GM10266 (cell line): ENCODE measurements around the gene CLPTM1L.

Experiments
- DNase-seq: peaks from one replicate; pipeline ENCODE4 v3.0.0; 2012; ENCODE audit errors: extremely low spot score
- CTCF ChIP-seq: IDR thresholded peaks from 2 replicates; pipeline ENCODE4 v1.5.1; 2012; ENCODE audit warnings: mild to moderate bottlenecking, low read depth; ENCODE audit not compliant: control insufficient read depth, insufficient read depth; ENCODE audit errors: missing control alignments

CLPTM1L gene

GRCh38 chr5:1385395-1386273 lies 40.7 kb upstream of the CLPTM1L start:
- DNase-seq, result peak; percentile 92
- no peak for TF ChIP-seq CTCF

GRCh38 chr5:1384521-1384920 lies 39.6 kb upstream of the CLPTM1L start:
- no peak for TF ChIP-seq CTCF

GRCh38 chr5:1383886-1384401 lies 39.0 kb upstream of the CLPTM1L start:
- TF ChIP-seq CTCF, result no peak
- no peak for DNase-seq

More at GRCh38 chr5:1384521-1384920, 39.6 kb upstream of the CLPTM1L start:
- no peak for DNase-seq

GRCh38 chr5:1383344-1383743 lies 38.4 kb upstream of the CLPTM1L start:
- TF ChIP-seq CTCF, result no peak
- DNase-seq, result no peak

GRCh38 chr5:1382248-1382700 lies 37.4 kb upstream of the CLPTM1L start:
- TF ChIP-seq CTCF, result no peak

GRCh38 chr5:1381370-1382247 lies 36.7 kb upstream of the CLPTM1L start:
- no peak for DNase-seq
- TF ChIP-seq CTCF, result no peak

More at GRCh38 chr5:1382248-1382700, 37.4 kb upstream of the CLPTM1L start:
- no peak for DNase-seq
